CD4-positive, alpha-beta T cell treated with Interleukin-6 at 100 ng/mL for 8 hours (primary cell): ENCODE measurements around the gene TMEM89.

ENCODE experiments used
- DNase-seq: peaks from one replicate; pipeline ENCODE4 v3.0.0-alpha.2; 2020; ENCODE audit warnings: mixed read lengths, low spot score

Gene TMEM89

DNA sequence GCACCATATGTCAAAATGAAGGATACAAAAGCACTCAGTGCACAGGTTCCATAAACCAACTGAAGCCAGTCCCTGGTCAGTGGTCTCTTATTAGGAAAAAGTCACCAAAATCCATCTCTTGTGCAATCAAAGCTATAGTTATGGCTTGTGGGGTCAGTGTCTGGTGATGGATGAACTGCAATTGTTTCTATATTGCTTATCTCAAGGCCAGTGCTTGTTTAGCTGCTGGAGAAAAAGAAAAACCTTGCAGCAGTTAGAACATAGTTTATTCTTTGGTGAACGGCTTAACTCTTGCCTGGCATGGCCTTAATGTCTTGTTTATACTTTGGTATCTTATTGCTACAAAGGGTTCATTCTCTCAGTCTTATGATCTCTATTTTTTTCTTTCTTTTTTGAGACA lies 9.3 kb downstream of the TMEM89 start:
- DNase-seq = no peak

DNA sequence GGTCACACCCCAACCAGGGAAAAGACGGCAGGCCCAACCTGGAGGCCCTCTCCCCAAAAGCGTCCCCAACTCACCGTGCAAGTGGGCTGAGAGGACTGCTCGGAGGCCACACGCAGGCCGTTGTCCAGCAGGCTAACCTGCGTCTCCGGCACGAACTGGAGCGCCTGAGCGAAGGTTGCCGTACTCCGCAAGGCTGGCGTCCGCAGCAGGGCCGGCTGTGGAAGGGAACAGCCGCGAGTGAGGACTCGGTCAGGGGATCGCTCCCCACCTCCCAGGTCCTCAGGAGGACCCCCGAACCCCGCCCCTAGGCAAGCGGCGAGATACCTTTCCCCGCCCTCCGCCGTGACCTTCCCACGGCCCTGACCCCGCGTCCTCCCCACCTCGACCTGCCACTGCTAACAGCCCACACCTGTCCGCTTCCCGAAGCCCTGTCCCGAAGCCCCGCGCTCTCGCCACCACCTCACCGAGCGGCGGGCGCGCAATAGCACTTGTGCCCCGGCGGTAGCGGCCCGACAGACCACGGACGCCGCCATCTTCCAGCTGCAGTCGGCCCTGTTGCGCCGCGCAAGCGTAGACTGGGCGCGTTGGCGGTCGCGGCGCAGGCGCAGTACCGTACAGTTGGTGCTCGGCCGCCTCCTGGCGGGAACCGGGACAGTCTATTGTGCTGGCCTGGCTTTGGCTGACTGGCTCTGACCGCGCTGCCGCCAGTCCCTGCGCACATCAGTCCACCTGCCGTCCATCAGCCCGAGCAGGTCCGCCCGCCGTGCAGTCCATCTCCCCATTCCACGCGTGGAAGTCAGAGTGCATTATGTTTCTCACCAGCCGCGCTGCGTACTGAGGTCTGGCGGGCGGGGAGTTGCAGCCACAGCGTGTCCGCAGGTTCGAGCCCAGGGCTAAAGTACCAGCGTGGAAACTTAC lies 12.2 kb downstream of the TMEM89 start, which contains the start of gene UQCRC1:
TSS of gene UQCRC1 (minus strand) at position 559 of the 918 bp plus-strand sequence. CDS start at position 533, 26 bp downstream.
- peak; percentile 91 for DNase-seq

DNA sequence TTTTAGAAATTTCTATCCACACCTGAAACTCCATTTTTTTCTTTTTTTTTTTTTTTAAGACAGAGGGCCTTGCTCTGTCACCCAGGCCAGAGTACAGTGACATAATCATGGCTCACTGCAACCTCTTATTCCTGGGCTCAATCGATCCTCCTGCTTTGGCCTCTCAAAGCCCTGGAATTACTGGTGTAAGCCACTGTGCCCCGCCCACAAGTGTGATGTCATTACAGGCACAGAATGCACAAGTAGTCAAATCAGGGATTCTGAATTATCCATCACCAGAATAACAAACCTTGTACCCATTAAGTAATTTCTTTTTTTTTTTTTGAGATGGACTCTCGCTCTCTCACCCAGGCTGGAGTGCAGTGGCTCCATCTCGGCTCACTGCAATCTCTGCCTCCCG lies 14.1 kb downstream of the TMEM89 start:
- no peak for DNase-seq

DNA sequence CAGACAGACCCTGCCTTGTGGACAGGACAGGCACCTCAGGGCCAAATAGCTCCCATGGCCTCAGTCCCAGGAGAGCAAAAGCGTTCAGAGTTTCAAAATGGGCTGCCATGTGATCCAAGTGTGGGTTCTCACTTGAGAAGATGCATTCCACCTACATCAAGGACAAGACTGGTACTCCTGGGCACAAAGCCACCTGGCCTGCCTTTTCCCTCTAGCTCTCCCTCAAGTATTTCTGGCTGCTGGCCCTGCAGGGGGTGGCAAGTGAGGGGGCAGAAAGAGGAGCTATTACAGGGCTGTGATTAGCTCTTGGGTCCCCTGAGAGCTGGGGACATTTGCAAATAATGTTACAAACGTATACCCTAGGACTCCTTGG lies 20.0 kb downstream of the TMEM89 start:
- no peak for DNase-seq

DNA sequence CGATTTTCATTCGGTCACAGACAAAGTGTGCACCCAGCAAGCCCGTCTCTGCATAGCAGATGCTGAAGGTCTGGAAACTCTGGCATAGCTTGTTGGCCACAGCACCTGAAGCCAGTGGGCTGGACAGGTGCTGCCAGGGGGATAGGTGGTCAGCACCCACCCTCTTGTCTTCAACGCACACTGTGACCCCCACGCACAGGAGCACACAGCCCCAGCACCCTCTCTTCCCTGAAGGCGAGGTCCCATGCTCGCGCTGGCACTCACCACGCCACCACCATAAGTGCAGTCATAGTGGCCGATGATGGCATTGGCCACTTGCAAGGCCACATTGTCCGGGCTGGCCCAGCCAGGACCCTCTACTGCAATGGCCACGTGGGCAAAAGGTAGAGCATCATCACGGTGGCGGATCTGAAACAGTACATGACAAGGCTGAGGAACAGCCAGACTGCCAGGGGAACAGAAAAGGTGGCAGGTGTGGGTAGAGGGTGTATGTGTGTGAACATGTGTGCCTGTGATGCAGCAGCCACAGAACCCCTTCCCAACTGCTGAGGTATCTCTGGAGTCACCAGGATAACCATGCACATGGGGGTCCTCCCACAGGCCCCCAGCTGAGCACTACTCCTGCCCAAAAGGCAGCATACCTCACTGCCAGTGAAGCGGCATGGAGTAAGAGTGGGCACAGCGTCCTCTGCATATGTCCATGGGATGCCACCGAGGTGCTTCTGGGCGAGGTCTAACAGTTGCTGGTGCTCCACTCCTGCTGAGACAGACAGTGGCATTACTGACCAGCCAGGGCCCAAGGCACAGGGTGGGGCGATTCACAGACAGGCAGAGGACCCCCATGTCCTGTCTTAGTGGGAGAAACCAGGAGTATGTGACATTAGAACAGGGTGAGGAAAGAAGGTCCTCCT lies 20.6 kb downstream of the TMEM89 start:
- DNase-seq = no peak

DNA sequence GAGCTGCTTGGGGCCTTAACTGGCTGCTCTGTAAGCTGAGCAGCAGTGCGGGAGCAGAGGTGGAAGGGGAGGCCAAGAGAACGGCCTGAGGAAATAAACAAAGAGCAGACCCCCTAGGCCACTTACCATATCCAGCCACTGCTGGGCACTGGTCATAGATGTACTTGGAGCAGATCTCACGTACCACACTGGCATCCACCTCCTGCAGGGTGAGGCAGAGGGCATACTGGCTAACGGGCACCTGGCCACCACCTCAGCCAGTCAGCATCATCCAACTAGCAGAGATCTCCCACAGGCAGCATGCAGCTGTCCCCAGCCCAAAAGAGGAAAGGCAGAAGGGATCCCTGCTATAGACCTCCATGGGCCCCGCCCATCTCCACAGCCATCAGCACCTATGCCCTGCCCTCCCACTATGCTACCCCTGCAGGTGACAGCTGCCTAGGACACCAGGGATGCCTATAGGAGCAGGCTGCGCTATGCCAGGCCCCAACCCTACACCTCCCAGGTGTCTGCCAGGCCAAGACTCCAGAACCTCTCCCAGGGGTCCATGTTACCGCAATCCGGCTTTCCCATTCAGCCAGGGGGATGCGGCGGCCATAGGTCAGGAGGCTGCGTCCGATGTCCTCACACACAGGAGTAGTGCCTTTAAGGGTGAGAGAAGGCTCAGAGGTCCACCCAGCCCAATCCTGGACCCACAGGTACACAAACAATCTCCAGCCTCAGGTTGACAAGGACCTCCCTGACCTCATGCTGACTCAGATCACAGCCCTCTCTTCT lies 21.9 kb downstream of the TMEM89 start:
- no peak for DNase-seq

DNA sequence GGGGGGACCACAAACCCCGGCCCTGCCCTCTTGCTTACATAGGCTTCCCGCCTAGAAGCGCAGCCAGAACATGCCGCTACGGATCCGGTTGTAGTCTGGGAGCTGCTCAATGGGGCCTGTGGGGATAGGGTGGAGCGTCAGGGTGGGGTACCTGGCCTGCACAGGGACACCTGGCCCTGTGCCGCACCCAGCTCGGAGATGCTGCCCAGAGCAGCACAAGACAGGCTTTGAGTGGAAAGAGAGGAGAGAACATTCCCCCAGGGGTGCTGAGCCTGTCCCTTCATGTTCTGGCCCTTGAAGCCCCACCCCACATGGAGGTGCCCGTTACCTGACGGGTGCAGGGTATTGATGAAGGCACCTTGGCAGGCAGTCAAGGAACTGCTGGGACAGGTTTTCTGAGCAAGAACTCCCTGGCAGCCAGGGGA lies 22.5 kb downstream of the TMEM89 start:
- no peak for DNase-seq

DNA sequence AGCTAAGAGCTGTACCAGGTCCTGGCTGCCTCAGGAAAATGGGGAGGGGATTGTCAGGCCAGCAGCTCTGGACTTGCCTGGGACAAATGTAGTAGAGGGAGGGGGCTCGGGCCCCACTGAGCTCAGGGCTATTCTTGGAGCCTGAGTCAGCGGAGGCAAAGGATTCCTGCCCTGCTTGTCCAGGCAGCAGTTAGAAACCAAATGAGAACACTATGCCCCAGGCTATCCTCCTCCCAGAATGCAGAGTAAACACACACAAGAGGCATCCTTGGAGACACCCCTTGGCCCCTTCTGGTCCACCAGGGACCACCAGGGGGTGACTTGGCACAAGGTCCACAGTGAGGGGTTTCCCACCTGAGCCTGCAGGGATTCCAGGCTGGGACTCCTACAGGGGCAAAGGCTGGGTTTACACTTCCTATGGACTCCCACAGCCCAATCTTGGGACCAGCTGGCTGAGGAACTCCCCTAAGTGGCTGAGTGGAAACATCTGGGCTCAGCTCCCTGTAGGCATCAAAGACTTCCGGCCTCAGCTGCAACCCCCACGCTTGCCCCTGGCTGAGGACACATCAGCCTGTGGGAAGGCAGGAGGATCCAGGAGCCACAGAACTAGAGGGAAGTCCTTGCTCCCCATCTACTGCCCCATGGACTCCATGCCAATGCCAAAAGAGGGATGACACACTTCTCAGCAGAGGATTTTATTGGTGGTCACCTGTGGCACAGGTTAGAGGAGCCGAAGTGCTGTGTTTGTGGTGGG lies 23.1 kb downstream of the TMEM89 start:
- DNase-seq = no peak

DNA sequence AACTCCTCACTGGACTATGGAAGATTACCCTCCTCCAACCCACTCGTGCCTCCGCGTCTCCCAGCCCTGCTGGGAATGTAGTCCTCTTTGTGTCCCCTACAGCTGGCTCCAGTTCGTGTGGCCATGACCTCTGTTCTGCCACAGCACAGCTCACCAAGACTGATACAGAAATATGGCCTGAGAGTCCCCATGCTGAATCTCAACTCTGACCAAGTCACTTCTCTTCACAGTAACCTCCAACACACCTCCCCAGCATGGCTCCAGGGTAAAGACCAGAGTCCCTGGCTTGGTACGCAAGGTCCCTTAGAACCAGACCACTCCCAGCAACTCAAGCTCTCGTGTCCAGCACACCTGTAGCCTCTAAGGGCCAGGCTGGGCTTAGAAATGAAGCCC lies 24.2 kb downstream of the TMEM89 start:
- no peak for DNase-seq

DNA sequence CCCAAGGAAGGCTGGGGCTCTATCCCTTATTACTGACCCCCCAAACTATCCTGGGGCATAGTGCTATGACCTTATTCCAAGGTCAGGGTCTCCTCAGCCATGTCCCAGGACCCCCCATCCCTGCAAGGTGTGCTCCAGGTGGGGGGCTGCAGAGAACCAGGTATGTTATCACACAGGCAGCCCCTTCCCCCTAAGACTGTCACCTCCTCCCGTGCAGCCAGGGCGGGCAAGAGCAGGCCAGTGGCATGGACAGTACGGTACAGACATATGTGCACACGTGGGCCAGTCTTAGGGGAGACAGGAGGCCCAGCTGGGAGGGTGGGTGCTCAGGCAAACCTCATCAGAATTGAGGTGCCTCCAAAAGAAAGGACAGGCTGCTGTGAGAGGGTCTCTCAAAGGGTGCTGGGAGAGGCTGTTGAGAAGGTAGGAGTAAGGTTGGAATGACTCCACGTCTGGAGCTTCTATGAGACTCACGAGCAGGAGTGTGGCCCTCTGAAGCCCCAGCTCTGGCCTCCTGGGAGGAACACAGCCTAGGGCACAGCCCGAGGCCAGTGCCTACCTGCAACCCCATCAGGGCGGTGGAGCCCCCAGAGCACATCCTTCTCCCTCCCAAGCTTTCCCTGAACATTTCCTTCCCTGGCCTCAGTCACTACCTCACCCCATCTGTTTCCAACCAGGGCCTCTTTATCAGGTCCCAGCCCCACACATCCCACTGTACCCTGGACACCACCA lies 24.7 kb downstream of the TMEM89 start:
- DNase-seq = no peak

DNA sequence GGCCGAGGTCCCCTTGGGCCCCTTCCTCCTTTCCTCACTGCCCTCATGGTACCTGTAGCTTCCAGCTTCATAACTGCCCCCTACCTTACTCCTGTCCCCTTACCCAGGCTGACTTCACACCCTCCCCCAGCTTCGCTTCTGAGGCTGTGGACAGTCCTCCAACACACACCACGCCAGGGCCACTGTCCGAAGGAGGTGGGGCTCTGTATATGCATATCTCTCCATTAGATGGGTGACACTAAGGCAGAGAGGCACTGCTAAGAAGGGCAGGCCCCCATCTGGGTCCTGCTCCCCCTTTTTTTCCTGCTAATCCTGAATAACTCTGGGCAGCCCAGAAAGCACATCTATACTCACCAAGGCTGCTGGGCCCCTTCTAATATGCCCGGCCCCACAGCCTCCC lies 25.4 kb downstream of the TMEM89 start:
- DNase-seq = no peak

DNA sequence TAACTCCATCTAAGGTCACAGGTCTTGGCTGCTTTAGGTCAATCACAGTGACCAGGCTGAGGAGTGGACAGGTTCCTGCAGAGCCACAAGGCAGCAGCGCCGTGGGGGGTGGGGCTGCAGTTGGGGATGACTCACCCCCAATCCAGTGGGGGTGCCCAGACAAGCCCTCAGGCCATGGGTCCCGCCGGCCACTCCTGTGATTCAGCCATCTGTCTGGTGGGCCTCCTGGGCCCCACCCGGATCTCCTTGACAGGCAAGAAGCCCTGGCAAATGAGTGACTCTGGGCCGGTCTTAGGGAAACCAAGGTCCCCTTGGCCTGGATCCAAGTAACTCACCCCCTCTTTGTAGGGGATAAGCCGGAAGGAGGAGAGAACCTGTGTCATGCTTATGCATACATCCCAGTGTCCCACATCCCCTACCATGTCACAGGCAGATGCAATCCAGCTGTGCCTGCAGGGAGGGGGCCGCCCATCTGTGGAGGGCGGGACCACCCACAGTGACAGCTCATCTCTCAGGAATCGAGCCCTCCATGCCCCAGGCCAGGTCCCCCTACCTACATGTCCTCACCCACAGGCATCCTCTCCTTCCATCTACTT lies 25.9 kb downstream of the TMEM89 start:
- no peak for DNase-seq

DNA sequence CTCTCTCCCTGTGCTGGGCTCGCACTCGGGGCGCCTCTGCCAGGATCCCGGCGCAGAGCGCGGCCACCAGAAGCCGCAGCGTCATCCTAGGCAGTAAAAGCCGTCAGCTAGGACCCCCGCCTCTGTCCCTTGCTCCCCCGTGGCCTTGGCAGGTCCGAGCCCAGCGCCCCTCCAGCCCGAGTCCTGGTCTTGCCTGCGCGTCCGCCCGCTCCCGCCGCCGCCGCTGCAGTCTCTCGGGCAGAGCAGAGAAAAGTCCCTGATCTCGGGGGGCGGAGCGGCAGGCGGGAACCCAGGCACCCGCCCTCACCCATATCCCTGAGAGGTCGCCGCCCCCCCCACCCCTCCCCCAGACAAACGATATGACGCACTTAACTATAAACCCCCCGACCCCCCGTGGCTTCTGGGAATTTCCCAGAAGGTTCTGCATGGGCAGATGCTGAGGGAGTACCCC lies 26.5 kb downstream of the TMEM89 start, which contains the start of gene COL7A1:
TSS of gene COL7A1 (minus strand) at position 255 of the 451 bp plus-strand sequence. CDS start at position 85, 170 bp downstream.
- DNase-seq = no peak

DNA sequence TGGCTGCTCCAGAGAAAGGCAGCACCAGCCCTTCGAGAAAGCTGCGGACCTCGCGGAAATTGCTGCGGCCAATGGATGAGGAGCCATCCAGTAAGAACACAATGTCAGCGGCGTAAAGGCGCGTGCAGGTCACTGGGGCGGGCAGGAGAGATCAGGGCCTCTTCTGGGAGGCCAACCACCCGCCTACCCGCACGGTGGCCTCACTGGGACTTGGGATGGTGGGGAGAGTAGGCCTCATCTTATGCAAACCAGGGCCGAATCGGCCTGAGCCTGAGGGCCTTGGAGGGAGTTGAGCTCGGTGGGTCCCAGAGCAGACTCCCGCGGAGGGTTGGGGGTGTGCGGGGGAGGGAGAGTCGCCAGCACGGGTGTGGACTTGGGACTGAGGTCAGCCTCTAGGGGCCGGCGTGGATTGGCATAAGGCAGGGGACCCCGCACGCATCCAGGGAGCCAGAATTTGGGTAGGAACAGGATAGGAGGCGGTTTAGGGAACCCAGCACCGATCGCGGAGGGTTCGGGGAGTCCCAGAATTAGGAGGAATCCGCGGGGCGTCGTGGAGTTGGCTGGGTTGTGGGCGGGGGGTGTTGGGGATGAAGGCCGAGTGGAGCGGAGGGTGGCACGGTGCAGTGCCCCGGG lies 27.0 kb downstream of the TMEM89 start:
- DNase-seq = no peak

DNA sequence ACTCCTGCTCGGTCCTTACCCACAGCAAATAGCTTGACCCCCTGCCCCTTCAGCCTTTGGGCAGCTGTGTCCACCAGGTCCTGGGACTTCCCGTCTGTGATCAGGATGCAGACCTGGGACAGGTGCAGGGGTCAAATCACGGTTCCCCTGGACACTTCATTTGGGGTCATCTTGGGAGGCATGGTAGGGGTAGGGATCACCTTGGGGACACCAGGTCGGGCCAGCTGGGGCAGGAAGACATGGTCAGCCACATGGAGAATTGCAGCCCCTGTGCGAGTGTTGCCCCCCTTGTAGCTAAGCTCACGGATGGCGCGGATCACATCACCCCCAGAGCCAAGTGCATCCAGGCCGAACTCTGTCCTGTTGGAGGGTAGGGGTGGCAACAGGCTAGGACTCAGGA lies 28.2 kb downstream of the TMEM89 start:
- DNase-seq = no peak

DNA sequence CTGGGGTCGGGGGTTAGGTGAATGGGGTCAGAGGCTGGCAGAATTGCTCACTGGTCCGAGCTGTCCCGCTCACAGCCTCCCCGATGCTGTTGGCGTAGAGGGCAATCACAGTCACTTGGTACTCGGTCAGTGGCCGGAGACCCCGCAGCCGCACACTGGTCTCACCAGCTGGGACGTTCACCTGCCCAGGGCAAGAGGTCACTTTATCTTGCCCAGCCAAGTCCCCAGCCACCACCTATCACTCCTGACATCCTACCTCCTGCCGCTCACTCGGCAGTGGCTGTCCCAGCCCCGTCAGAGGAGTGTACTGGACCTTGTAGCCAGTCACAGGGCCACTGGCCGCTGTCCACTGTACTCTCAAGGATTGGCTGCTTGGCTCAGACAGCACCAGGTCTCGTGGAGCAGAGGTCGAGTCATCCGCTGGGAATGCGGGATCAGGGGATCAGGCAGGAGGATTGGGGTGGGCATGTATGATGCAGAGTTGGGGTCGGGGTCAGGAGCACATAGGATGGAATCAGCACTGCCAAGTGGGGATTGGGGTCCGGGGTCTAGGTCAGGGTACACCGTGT lies 29.0 kb downstream of the TMEM89 start:
- DNase-seq = no peak

DNA sequence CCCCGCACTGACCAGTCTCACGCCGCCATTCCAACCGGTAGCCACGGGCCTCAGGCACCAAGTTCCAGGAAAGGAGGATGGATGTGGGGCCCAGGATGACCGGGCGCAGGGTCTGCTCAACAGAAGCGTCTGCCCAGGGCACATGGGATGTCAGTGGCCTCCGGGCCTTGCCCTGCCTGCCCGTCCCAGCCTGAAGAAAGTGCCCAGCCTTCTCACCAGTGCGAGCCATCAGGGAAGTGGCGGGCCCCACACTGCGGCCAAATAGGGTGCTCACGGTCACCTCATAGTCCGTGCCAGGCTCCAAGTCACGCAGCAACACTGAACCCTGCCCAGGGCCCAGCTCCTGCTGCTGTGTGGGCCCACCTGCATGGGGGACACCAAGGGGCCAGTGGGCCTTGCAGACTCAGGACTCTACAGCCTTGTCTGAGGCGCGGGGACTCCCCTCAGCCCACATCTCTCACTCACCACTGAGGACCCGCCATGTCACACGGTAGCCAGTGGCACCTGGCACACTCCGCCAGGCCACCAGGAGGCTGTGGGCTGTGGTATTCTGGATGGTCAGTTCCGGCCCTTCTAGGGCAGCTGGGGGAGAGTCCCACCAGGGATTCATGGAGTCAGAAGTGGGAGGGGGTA lies 29.6 kb downstream of the TMEM89 start:
- DNase-seq = no peak

DNA sequence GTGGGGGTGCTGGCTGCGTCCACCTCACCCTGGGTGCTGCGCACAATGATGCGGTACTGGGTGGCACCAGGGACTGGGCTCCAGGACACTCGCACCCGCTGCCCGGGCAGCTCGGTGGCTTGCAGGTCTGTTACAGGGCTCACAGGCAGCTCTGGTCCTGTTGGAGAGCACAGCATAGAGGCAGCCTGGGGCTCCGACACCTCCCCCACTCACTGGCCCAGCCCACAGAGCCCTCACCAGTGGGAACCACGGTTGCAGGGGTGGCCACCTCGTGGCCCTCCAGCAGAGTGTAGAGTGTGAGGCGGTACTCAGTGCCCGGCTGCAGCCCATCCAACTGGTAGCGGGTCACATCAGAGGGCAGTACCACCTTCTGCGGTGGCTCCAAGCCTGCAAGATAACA lies 30.1 kb downstream of the TMEM89 start:
- no peak for DNase-seq

DNA sequence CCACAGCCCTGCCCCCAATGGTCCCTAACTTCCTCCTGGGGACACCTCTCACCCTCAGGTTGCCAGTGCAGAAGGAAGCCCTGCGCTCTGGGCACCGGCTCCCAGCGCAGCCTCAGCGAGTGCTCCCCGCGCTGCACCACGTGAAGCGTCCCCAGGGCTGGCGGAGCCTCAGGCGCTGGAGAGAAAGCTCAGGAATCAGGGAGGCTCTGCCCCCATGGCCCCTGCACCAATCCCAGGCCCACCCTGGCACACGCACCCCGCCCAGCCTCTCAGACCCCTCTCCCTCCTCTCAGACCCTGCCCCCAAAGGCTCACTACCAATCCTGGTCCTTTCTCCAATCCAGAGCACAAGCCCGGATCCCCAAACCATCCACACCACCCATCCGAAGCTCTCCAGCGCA lies 33.3 kb downstream of the TMEM89 start:
- DNase-seq = no peak
